Keratinocyte (primary cell): ENCODE data around the gene PTPN13.

Source experiments
- CTCF ChIP-seq, 3 experiments: IDR thresholded peaks in 1 of 3; conservative IDR thresholded peaks in 1 of 3; optimal IDR thresholded peaks in 1 of 3; 2 replicates in 2 of 3; 3 replicates in 1 of 3; pipeline versions ENCODE3 to v1.5.1; 2011; ENCODE audit warnings: low read length in 3 of 3, mild to moderate bottlenecking in 3 of 3, moderate library complexity in 2 of 3, control low read depth in 1 of 3, inconsistent platforms in 1 of 3; ENCODE audit not compliant: insufficient read depth in 2 of 3; ENCODE audit errors: extremely low read depth in 1 of 3
- EZH2 ChIP-seq: IDR thresholded peaks from one replicate; pipeline ENCODE4 v1.6.1; 2012; ENCODE audit warnings: inconsistent platforms, mild to moderate bottlenecking, low read length, moderate library complexity

- TF ChIP-seq CTCF (optimal IDR thresholded peaks at IDR 0.05 in 1 of 3, IDR thresholded peaks at IDR 0.05 in 1 of 3, conservative IDR thresholded peaks at IDR 0.05 in 1 of 3; ENCODE audit: extremely low read depth in 1 of 3, insufficient read depth in 2 of 3, low read length in 3 of 3) = no peak
- TF ChIP-seq EZH2 = no peak
Observed at GRCh38 chr4:86615501-86615900, 21.4 kb downstream of the PTPN13 start.
